ENCODE data around the gene GPC6. TPM values are rescaled to one million over a fixed set of nuclear protein-coding genes. Genes with fewer than 3 reads are reported as not detected.
"Not testable (repeated sequence)": the region's sequence is repeated elsewhere in the genome, so short reads cannot be mapped to it uniquely, and the experiment has no call there.

GPC6 gene
- total and polyA plus RNA-seq, 9 of the 15 experiments (the other 6 are each of a cell fraction or from before 2014, with no cell fraction given) = under 0.01 to 0.20 (median 0.01) TPM; not detected in 4

DNA sequence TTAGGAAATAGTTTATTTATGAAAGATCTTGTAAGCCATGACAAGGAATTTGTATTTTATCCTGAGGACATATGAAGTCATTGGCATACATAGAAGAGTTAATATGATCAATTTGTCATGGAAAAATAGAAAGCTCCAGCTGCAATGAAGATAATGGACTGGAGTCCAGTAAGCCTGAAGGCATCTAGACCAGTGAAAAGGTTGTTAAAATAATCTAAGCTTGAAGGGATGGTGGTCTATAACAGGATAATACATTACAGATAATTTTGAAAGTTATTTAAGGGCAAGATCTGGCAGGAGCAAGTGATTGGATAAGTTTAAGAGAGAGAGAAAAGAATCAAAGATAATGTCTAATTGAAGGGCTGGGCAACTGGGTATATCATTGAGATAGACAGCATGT lies 224.2 kb downstream of the GPC6 start:
- no peak overlapping the region for H3K4me3 ChIP-seq
- no peak for DNase-seq (ENCODE audit: extremely low read depth in 1 of 4, low spot score in 3 of 4)
- no peak for ATAC-seq
- H4K20me1 ChIP-seq (replicated peaks; ENCODE audit: control insufficient read depth, insufficient read depth, low read length) = no peaks in the 10 kb centered on the region
- FAIRE-seq = no peak
- no peak overlapping the region for H3K27ac ChIP-seq (ENCODE audit: extremely low read depth, low read depth, low read length)
- in situ Hi-C loops (cut with MboI) = no loop called here
- H3K9ac ChIP-seq (ENCODE audit: insufficient read depth in 1 of 2, low read depth in 2 of 2, low read length in 2 of 2) = no peak overlapping the region
- H2AFZ ChIP-seq (ENCODE audit: low read depth, low read length) = no peak overlapping the region
- H3K79me2 ChIP-seq (ENCODE audit: control insufficient read depth, insufficient read depth, low read length) = no peaks in the 10 kb centered on the region
- H3K4me1 ChIP-seq (replicated peaks in 1 of 2; ENCODE audit: control insufficient read depth in 2 of 2, insufficient read depth in 2 of 2, low read length in 2 of 2) = no peaks in the 10 kb centered on the region
- BruUV-seq (replicated peaks) = no TSS peak
- no peak overlapping the region for H3K4me2 ChIP-seq (ENCODE audit: insufficient read depth, low read length)
- H3K36me3 ChIP-seq (ENCODE audit: control insufficient read depth, insufficient read depth, low read length) = no peaks in the 10 kb centered on the region
- no peaks in the 10 kb centered on the region for H3K27me3 ChIP-seq (ENCODE audit: control insufficient read depth in 2 of 2, insufficient read depth in 2 of 2, low read length in 2 of 2)
- ChIA-PET POLR2A (no interaction called here), CTCF (ENCODE audit: low intra/inter-chr PET ratio) (no interaction called here)
- no peaks in the 10 kb centered on the region for H3K9me1 ChIP-seq (ENCODE audit: control insufficient read depth, insufficient read depth, low read length)
- no peak for TF ChIP-seq ZSCAN32 (CRISPR knock-in tag; IDR thresholded peaks at IDR 0.05)
- TF ChIP-seq ZNF707 (CRISPR knock-in tag; conservative IDR thresholded peaks at IDR 0.05) = no peak
- no peak for TF ChIP-seq HNRNPH1 (optimal IDR thresholded peaks at IDR 0.05; ENCODE audit: low read depth, low read length)
- no peak for TF ChIP-seq TRIM28 (IDR thresholded peaks at IDR 0.05)
- no peak for TF ChIP-seq TAF1 (IDR thresholded peaks at IDR 0.05; ENCODE audit: control insufficient read depth, extremely low read depth, insufficient read depth, low read length, severe bottlenecking)
- no peak for TF ChIP-seq BMI1 (IDR thresholded peaks at IDR 0.05; ENCODE audit: low read length)
- TF ChIP-seq RFX5 (IDR thresholded peaks at IDR 0.05; ENCODE audit: low read depth, low read length) = no peak
- intact Hi-C loops (cut with micrococcal nuclease) = no loop called here
- no peaks in the 10 kb centered on the region for H3K9me3 ChIP-seq (replicated peaks; ENCODE audit: control insufficient read depth, insufficient read depth, low read depth, low read length)

GRCh38 chr13:93454676-93455235 lies 228.1 kb downstream of the GPC6 start:
- WGBS (ENCODE audit: insufficient coverage, low coverage, missing lambda C conversion rate) = 3% methylated on average over 16 of the region's 36 CpGs
- H3K9ac ChIP-seq (ENCODE audit: insufficient read depth in 1 of 2, low read depth in 2 of 2, low read length in 2 of 2); DNase-seq (ENCODE audit: extremely low read depth in 1 of 4, low spot score in 3 of 4); H3K27ac ChIP-seq (ENCODE audit: extremely low read depth, low read depth, low read length); H3K9me3 ChIP-seq (replicated peaks; ENCODE audit: control insufficient read depth, insufficient read depth, low read depth, low read length); BruUV-seq (replicated peaks); H2AFZ ChIP-seq (ENCODE audit: low read depth, low read length); H3K79me2 ChIP-seq (ENCODE audit: control insufficient read depth, insufficient read depth, low read length); H3K4me3 ChIP-seq; ATAC-seq; H3K36me3 ChIP-seq (ENCODE audit: control insufficient read depth, insufficient read depth, low read length); in situ Hi-C loops (cut with MboI); H3K4me2 ChIP-seq (ENCODE audit: insufficient read depth, low read length); POLR2A ChIA-PET; H3K9me1 ChIP-seq (ENCODE audit: control insufficient read depth, insufficient read depth, low read length); FAIRE-seq; H3K4me1 ChIP-seq (replicated peaks in 1 of 2; ENCODE audit: control insufficient read depth in 2 of 2, insufficient read depth in 2 of 2, low read length in 2 of 2); H3K27me3 ChIP-seq (ENCODE audit: control insufficient read depth in 2 of 2, insufficient read depth in 2 of 2, low read length in 2 of 2); H4K20me1 ChIP-seq (replicated peaks; ENCODE audit: control insufficient read depth, insufficient read depth, low read length); intact Hi-C loops (cut with micrococcal nuclease); CTCF ChIA-PET (ENCODE audit: low intra/inter-chr PET ratio): not testable (repeated sequence)
